ENCODE results near the gene HCFC1. TPM values are rescaled to one million over a fixed set of nuclear protein-coding genes. Genes with fewer than 3 reads are reported as not detected.

The HCFC1 gene
- total and polyA plus RNA-seq, 2 of the 8 experiments (the other 6 are each of a cell fraction or from before 2014, with no cell fraction given): 24.9 to 117 TPM

DNA sequence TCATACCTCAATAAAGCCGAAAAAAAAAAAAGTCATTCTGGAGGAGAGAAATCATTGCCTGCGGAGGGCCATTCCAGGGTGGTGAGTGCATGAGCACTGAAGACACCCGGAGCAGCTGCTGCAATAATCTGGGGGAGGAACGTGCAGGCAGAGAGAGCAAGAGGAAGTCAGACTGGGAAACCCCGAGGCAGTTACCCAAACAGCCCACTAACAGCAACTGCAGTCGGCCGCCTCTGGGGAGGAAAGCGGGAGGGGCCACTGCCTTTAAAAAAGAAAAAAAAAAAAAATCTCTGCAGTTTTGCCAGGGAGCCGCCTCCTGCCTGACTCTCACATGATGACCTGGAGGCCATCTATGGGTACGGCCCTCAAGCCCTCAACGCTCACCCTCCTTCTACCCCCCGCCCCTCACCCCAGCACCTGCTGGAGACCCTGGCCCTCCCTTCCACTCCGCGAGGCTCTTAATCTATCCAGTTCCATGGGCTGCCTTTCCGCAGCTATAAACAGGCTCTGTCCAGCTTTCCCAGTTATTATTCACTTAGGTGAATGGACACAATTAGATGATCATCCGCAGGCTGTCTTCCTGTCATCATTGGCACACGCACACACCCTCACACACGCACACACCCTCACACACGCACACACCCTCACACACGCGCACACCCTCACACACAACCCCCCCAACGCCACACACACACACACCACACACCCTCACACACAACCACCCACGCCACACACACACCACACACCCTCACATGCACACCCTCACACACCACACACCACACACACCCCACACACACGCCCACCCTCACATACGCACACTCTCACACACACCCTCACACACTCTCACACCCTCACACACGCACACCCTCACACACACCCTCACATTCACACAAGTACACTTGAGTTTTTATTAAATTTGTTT lies 70.5 kb downstream of the HCFC1 start:
- peaks cover 0 to 4% of the 10 kb centered on the region in 2 experiments for H4K20me1 ChIP-seq (replicated peaks in 1 of 2; ENCODE audit: control insufficient read depth in 1 of 2, insufficient read depth in 2 of 2, low read length in 2 of 2)
- H3K9me3 ChIP-seq (ENCODE audit: insufficient read depth in 2 of 2, low read depth in 1 of 2, low read length in 1 of 2): no peaks in the 10 kb centered on the region
- no peak overlapping the region for H4K5ac ChIP-seq (ENCODE audit: insufficient read length, low read depth, low read length)
- H3K23me2 ChIP-seq (ENCODE audit: low read depth, low read length): peaks cover 3% of the 10 kb centered on the region; the same call in 1 of the 2 replicates
- H4K91ac ChIP-seq (replicated peaks; ENCODE audit: insufficient read length, low read length): peak overlapping the region; percentile 95
- H3K56ac ChIP-seq (replicated peaks; ENCODE audit: insufficient read length, low read depth, low read length): no peak overlapping the region
- peak overlapping the region; percentile 95; the same call in 1 of the 2 replicates for H2BK12ac ChIP-seq (ENCODE audit: low read depth, low read length)
- no peak overlapping the region for H2AFZ ChIP-seq (ENCODE audit: low read length)
- no peaks in the 10 kb centered on the region for H3K79me2 ChIP-seq (ENCODE audit: control insufficient read depth in 1 of 2, insufficient read depth in 2 of 2, low read length in 2 of 2)
- H3K27ac ChIP-seq (ENCODE audit: low read depth, low read length): no peak overlapping the region
- H3K4me2 ChIP-seq (ENCODE audit: insufficient read depth in 1 of 2, low read depth in 2 of 2, low read length in 2 of 2): no peak overlapping the region
- no peak overlapping the region for H3K9ac ChIP-seq (replicated peaks in 1 of 4; ENCODE audit: extremely low read depth in 1 of 4, low read depth in 3 of 4, low read length in 3 of 4)
- H3K14ac ChIP-seq (ENCODE audit: insufficient read length): no peak overlapping the region
- H3K23ac ChIP-seq (ENCODE audit: insufficient read length): no peak overlapping the region
- WGBS, 2 experiments (ENCODE audit: extremely low coverage in 1 of 2, insufficient coverage in 1 of 2, insufficient read length in 1 of 2, insufficient replicate concordance in 2 of 2, low coverage in 1 of 2, low lambda C conversion rate in 2 of 2, missing lambda C conversion rate in 1 of 2): 57 to 95% methylated on average over 4 to 15 of the region's 26 CpGs
- H3K4me3 ChIP-seq (ENCODE audit: extremely low read depth in 1 of 4, insufficient read depth in 2 of 4, low read depth in 3 of 4, low read length in 4 of 4): no peak overlapping the region
- no peak overlapping the region for H2BK15ac ChIP-seq (ENCODE audit: low read length)
- H2BK20ac ChIP-seq (ENCODE audit: low read length): no peak overlapping the region
- FAIRE-seq (no peak), DNase-seq (ENCODE audit: low read depth in 1 of 2, low spot score in 2 of 2) (no peak)
- no peak overlapping the region; the same call in 1 of the 2 replicates for H3K18ac ChIP-seq (ENCODE audit: extremely low read depth, low read length)
- no peaks in the 10 kb centered on the region for H3K36me3 ChIP-seq (ENCODE audit: control insufficient read depth in 2 of 4, insufficient read depth in 4 of 4, low read length in 3 of 4)
- H3K79me1 ChIP-seq (ENCODE audit: low read depth, low read length): no peaks in the 10 kb centered on the region
- H3K4me1 ChIP-seq (replicated peaks in 1 of 4; ENCODE audit: control insufficient read depth in 3 of 4, insufficient read depth in 4 of 4, low read length in 3 of 4): peaks cover 0 to 12% (median 0%) of the 10 kb centered on the region in 4 experiments; a peak in 1 of 7 replicates
- ChIA-PET CTCF (ENCODE audit: partially characterized antibody) (interaction anchor here (0.8 to 1.6 kb wide), 5 partner anchors 9 to 46 kb away, joined by 3 to 6 read pairs (median 4); no protein-coding TSS in a partner anchor), POLR2A (ENCODE audit: partially characterized antibody) (interaction anchor here (0.6 to 0.9 kb wide), 2 partner anchors 18 to 429 kb away, joined by 3 to 4 read pairs; no protein-coding TSS in a partner anchor)
- no peaks in the 10 kb centered on the region for H3K27me3 ChIP-seq (replicated peaks in 1 of 4; ENCODE audit: control insufficient read depth in 3 of 4, extremely low read depth in 1 of 4, insufficient read depth in 3 of 4, low read length in 3 of 4)
- no peak overlapping the region for H2BK120ac ChIP-seq (replicated peaks; ENCODE audit: low read depth, low read length)
- no peak overlapping the region for H4K8ac ChIP-seq (ENCODE audit: extremely low read depth, insufficient read depth, low read length)
- peak overlapping the region; percentile 78 for H2BK5ac ChIP-seq (ENCODE audit: low read depth, low read length)
- H2AK5ac ChIP-seq (ENCODE audit: low read depth, low read length): no peak overlapping the region
- no peak overlapping the region for H3K4ac ChIP-seq (replicated peaks; ENCODE audit: insufficient read length, low read depth, low read length)
- no peak for TF ChIP-seq RAD21 (IDR thresholded peaks at IDR 0.05 in 1 of 2, conservative IDR thresholded peaks at IDR 0.05 in 1 of 2; ENCODE audit: low read depth in 2 of 2, low read length in 2 of 2)
- TF ChIP-seq CHD2 (IDR thresholded peaks at IDR 0.05; ENCODE audit: low read length): no peak
- no peak for TF ChIP-seq MAFK (IDR thresholded peaks at IDR 0.05; ENCODE audit: low read depth, low read length)
- TF ChIP-seq, protein P1, sequence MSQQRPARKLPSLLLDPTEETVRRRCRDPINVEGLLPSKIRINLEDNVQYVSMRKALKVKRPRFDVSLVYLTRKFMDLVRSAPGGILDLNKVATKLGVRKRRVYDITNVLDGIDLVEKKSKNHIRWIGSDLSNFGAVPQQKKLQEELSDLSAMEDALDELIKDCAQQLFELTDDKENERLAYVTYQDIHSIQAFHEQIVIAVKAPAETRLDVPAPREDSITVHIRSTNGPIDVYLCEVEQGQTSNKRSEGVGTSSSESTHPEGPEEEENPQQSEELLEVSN (IDR thresholded peaks at IDR 0.05): no peak
- no peak for TF ChIP-seq BRCA1 (IDR thresholded peaks at IDR 0.05; ENCODE audit: low read depth, low read length)
- TF ChIP-seq EP300 (IDR thresholded peaks at IDR 0.05; ENCODE audit: borderline replicate concordance in 1 of 2, low read depth in 2 of 2, low read length in 2 of 2): no peak
- no peak for TF ChIP-seq RBBP5 (IDR thresholded peaks at IDR 0.05; ENCODE audit: borderline replicate concordance, low read depth, low read length)
- TF ChIP-seq CHD1 (IDR thresholded peaks at IDR 0.05; ENCODE audit: low read depth, low read length): no peak
- no peak for TF ChIP-seq TCF12 (IDR thresholded peaks at IDR 0.05; ENCODE audit: low read depth, low read length)
- no peak for TF ChIP-seq SIRT6 (IDR thresholded peaks at IDR 0.05; ENCODE audit: low read length)
- no peak for TF ChIP-seq BACH1 (IDR thresholded peaks at IDR 0.05; ENCODE audit: low read length)
